T-helper 9 cell (primary cell): ENCODE measurements around the gene PRG2.

ENCODE experiments used
- DNase-seq: peaks from one replicate; pipeline ENCODE4 v3.0.0-alpha.2; 2020
- total RNA-seq, 2 donors: gene quantifications; one replicate each; lab custom pipeline; 2026; lab: John Stamatoyannopoulos, UW

Gene PRG2
- total RNA-seq = 0 reads per million in 2 donors

GRCh38 chr11:57390535-57390934 lies at the start of gene PRG2:
Gene PRG2 (minus strand): TSS chr11:57390650. CDS start chr11:57389944, 706 bp downstream.
- DNase-seq = no peak

GRCh38 chr11:57439786-57440185 lies 49.3 kb upstream of the PRG2 start:
- DNase-seq = no peak

- DNase-seq = no peak
Observed at GRCh38 chr11:57438345-57439285, 48.2 kb upstream of the PRG2 start.

GRCh38 chr11:57436031-57436430 lies 45.6 kb upstream of the PRG2 start:
- no peak for DNase-seq

GRCh38 chr11:57434640-57435546 lies 44.4 kb upstream of the PRG2 start:
- DNase-seq = no peak

GRCh38 chr11:57432714-57433163 lies 42.3 kb upstream of the PRG2 start:
- DNase-seq = no peak

GRCh38 chr11:57432149-57432561 lies 41.7 kb upstream of the PRG2 start:
- DNase-seq = no peak

GRCh38 chr11:57430952-57431351 lies 40.5 kb upstream of the PRG2 start:
- DNase-seq = no peak

- DNase-seq = no peak
Observed at GRCh38 chr11:57429946-57430345, 39.5 kb upstream of the PRG2 start.

GRCh38 chr11:57428643-57429042 lies 38.2 kb upstream of the PRG2 start:
- no peak for DNase-seq

GRCh38 chr11:57427727-57428082 lies 37.3 kb upstream of the PRG2 start:
- DNase-seq = no peak

GRCh38 chr11:57426929-57427726 lies 36.7 kb upstream of the PRG2 start, which contains the start of gene SLC43A3:
Gene SLC43A3 (minus strand): TSS chr11:57427121. CDS start chr11:57426172, 949 bp downstream.
- peak; percentile 42 for DNase-seq

- DNase-seq = no peak
Observed at GRCh38 chr11:57426439-57426928, 36.0 kb upstream of the PRG2 start.

- DNase-seq = no peak
Observed at GRCh38 chr11:57425565-57426438, 35.4 kb upstream of the PRG2 start.

GRCh38 chr11:57424792-57425564 lies 34.5 kb upstream of the PRG2 start:
- peak; percentile 69 for DNase-seq

GRCh38 chr11:57424137-57424791 lies 33.8 kb upstream of the PRG2 start:
- no peak for DNase-seq

GRCh38 chr11:57422669-57423068 lies 32.2 kb upstream of the PRG2 start:
- no peak for DNase-seq

GRCh38 chr11:57421805-57422204 lies 31.4 kb upstream of the PRG2 start:
- DNase-seq = no peak

- no peak for DNase-seq
Observed at GRCh38 chr11:57421066-57421465, 30.6 kb upstream of the PRG2 start.

- no peak for DNase-seq
Observed at GRCh38 chr11:57419146-57419545, 28.7 kb upstream of the PRG2 start.
